Measurements from ENCODE around the gene LMTK3. TPM values are rescaled to one million over a fixed set of nuclear protein-coding genes. Genes with fewer than 3 reads are reported as not detected.

Gene LMTK3, protein sequence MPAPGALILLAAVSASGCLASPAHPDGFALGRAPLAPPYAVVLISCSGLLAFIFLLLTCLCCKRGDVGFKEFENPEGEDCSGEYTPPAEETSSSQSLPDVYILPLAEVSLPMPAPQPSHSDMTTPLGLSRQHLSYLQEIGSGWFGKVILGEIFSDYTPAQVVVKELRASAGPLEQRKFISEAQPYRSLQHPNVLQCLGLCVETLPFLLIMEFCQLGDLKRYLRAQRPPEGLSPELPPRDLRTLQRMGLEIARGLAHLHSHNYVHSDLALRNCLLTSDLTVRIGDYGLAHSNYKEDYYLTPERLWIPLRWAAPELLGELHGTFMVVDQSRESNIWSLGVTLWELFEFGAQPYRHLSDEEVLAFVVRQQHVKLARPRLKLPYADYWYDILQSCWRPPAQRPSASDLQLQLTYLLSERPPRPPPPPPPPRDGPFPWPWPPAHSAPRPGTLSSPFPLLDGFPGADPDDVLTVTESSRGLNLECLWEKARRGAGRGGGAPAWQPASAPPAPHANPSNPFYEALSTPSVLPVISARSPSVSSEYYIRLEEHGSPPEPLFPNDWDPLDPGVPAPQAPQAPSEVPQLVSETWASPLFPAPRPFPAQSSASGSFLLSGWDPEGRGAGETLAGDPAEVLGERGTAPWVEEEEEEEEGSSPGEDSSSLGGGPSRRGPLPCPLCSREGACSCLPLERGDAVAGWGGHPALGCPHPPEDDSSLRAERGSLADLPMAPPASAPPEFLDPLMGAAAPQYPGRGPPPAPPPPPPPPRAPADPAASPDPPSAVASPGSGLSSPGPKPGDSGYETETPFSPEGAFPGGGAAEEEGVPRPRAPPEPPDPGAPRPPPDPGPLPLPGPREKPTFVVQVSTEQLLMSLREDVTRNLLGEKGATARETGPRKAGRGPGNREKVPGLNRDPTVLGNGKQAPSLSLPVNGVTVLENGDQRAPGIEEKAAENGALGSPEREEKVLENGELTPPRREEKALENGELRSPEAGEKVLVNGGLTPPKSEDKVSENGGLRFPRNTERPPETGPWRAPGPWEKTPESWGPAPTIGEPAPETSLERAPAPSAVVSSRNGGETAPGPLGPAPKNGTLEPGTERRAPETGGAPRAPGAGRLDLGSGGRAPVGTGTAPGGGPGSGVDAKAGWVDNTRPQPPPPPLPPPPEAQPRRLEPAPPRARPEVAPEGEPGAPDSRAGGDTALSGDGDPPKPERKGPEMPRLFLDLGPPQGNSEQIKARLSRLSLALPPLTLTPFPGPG (N-terminal part only)
- total RNA-seq: 0.42 TPM
- 0.72 TPM for polyA plus RNA-seq

DNA sequence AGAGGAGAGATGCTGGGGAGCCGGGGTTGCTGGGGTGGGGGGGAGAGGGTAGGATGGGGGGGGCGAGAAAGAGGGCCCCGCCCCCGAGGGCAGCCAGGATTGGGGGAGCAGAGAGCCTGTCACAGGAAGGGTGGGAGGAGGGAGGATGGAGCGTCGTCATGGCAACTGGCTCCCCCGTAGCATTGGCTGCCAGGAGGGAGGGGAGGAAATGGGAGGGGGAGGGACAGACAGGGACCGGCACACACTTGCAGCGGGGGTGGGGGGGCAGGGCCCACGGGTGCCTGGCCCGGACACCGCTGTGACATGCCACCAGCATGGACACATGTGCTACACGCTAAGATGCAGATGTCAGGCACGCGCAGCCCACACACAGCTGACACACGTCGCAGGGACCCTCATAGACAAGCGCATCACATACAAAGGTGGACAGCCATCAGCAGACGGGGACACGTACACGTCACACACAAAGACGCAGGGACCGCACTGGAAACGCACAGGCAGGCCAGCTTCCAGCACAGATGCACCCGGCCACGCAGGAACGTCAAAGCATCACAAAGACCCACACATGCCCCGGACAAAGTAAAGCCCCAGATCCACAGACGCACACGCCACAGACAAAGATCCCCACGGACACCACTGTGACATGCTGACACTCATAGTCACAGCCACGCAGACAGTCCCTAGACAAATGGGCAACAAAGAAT lies at the start of gene LMTK3:
TSS of gene LMTK3 (minus strand) at position 36 of the 704 bp plus-strand sequence. CDS start 259 bp downstream, outside the sequence.
- no peak within 1 kb of the TSS for H3K4me3 ChIP-seq (ENCODE audit: low read depth, low read length)
- H3K4me1 ChIP-seq (ENCODE audit: insufficient read depth): no peaks in the 10 kb centered on the region
- WGBS: 9% methylated on average over 32 of the region's 32 CpGs
- H3K27ac ChIP-seq (ENCODE audit: low read depth): no peak within 1 kb of the TSS
- H3K36me3 ChIP-seq (ENCODE audit: insufficient read depth): no peaks in the 10 kb centered on the region
- DNase-seq (ENCODE audit: extremely low spot score): no peak

DNA sequence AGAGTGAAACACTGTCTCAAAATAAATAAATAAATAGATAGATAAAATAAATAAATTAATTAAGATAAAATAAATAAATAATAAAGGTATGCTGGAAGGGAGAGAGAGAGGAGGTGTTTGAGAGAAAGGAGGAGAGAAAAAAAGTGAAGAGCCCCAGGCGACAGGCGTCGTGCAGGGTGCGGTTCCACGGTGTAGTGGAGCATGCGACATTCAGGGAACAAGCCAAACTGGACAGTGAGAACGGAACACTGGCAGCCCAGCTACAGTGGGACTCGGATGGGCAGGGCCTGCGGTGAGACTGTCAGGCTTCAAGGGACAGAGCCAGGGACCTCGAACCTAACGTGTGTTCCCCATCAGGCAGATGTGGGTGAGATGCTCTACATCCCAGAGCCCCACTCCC lies 49.8 kb upstream of the LMTK3 start:
- H3K27ac ChIP-seq (ENCODE audit: low read depth): no peak overlapping the region
- no peak for DNase-seq (ENCODE audit: extremely low spot score)
- WGBS: 94% methylated on average over 11 of the region's 11 CpGs
- H3K4me3 ChIP-seq (ENCODE audit: low read depth, low read length): no peak overlapping the region
- no peaks in the 10 kb centered on the region for H3K4me1 ChIP-seq (ENCODE audit: insufficient read depth)
- H3K36me3 ChIP-seq (ENCODE audit: insufficient read depth): no peaks in the 10 kb centered on the region

DNA sequence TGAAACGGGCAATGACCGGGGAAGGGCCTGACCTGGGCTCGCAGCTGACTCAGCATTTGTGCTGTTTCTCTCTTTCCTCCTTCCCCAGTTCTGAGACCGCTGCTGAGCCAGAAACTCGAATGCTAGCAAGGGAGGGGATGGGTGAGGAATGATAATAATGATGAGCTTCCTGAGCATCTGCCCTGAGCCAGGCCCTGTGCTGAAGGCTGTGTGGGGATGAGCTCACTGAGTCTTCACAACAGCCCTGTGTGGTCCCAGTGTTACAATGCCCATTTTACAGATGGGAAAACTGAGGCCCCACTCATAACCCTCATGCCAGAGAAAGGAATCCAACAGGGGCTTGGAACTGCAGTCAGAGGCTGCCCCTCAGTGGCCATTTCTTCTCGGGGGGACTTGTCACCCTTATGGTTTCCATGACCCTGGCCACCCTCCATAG lies 48.5 kb upstream of the LMTK3 start:
- H3K36me3 ChIP-seq (ENCODE audit: insufficient read depth): no peaks in the 10 kb centered on the region
- H3K27ac ChIP-seq (ENCODE audit: low read depth): no peak overlapping the region
- DNase-seq (ENCODE audit: extremely low spot score): no peak
- 81% methylated on average over 6 of the region's 6 CpGs for WGBS
- H3K4me3 ChIP-seq (ENCODE audit: low read depth, low read length): no peak overlapping the region
- H3K4me1 ChIP-seq (ENCODE audit: insufficient read depth): no peaks in the 10 kb centered on the region

DNA sequence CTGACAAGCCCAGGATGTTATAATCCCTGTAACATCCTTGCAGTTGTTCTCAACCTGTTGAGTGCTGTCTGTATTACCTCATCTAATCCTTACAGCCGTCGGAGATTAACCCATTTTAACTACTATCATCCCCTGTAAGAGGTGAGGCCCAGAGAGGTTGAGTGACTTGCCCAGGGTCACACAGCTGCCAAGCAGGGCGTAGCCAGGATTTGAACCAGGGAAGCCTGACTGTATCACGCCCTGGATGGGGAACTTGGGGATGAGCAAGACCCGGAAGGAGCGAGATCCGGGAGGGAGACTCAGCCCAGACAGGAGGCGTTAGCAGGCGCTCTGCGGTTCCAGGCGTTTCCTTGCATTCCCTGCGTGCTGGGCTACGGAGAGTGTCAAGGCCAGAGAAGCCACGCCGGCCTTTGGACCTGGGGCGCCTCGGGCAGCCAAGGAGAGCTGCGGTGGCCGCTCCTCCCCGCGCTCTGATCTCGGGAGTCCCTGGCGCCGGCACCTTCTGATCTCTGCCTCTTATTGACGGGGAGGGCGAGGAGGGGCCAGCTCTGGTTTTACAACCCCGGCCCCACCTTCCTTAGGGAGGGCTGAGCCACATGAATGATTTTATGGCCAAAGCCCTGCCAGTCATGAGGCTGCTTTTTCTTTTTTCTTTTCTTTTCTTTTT lies 46.5 kb upstream of the LMTK3 start:
- H3K36me3 ChIP-seq (ENCODE audit: insufficient read depth): no peaks in the 10 kb centered on the region
- no peak overlapping the region for H3K4me3 ChIP-seq (ENCODE audit: low read depth, low read length)
- H3K27ac ChIP-seq (ENCODE audit: low read depth): no peak overlapping the region
- no peak for DNase-seq (ENCODE audit: extremely low spot score)
- H3K4me1 ChIP-seq (ENCODE audit: insufficient read depth): no peaks in the 10 kb centered on the region
- WGBS: 12% methylated on average over 27 of the region's 27 CpGs

DNA sequence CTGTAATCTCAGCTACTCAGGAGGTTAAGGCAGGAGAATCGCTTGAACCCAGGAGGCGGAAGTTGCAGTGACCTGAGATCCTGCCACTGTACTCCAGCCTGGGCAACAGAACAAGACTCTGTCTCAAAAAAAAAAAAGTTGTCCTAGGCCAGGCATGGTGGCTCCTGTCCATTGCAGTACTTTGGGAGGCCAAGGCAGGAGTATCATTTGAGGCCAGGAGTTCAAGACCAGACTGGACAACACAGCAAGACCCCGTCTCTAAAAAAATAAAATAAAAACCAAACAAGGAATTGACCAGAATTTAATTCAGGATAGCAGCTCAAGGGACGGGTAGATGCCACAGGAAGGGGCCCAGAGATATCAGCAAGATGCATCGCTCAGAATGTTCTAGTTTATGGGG lies 45.2 kb upstream of the LMTK3 start:
- Histone ChIP-seq H3K4me3 (ENCODE audit: low read depth, low read length) (no peak overlapping the region), H3K4me1 (ENCODE audit: insufficient read depth) (no peaks in the 10 kb centered on the region), H3K27ac (ENCODE audit: low read depth) (no peak overlapping the region), H3K36me3 (ENCODE audit: insufficient read depth) (no peaks in the 10 kb centered on the region)
- no peak for DNase-seq (ENCODE audit: extremely low spot score)
- 96% methylated on average over 5 of the region's 5 CpGs for WGBS

DNA sequence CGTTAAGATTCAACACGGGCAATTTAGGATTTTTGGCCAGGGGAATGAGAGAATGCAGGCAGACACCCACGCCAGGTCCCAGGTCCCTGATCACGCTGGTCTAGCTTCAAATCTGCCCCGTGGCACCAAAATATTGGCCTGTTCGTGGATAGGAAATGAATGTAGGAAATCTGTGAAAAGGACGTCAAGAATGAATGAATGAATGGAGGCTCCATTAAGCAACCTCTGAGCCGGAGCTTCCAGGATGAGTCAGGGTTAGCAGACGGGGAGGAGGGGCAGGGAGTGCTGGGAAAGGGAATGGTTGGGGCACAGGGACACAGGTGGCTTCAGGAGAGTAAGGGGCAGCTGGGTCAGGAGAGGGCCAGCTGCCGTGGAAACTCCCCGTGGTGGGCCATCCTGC lies 44.5 kb upstream of the LMTK3 start:
- no peaks in the 10 kb centered on the region for H3K36me3 ChIP-seq (ENCODE audit: insufficient read depth)
- 55% methylated on average over 11 of the region's 11 CpGs for WGBS

DNA sequence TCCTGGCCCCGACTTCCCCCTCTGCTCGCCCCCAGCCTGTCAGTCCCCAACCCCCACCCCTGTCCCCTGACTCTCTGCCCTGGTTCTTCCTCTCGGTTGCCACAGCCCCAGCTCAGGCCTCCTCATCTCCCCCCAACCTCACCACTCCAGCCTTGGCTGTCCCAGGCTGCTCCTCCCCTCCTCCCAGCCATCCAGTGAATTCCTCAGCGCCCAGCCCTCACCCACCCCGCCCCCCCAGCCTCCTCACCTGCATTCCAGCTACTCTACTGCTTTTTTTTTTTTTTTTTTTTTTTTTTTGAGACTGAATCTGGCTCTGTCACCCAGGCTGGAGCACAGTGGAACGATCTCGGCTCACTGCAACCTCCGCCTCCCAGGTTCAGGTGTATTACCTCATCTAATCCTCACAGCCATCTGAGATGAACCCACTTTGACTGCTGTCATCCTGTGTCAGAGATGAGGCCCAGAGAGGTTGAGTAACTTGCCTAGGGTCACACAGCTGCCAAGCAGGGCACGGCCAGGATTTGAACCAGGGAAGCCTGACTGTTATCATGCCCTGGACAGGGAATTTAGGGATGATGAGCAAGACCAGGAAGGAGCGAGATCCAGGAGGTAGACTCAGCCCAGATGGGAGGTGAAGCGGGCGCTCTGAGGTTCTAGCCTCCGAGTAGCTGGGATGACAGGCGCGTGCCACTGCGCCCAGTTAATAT lies 42.9 kb upstream of the LMTK3 start:
- H3K27ac ChIP-seq (ENCODE audit: low read depth): no peak overlapping the region

More for the DNA sequence above, 44.5 kb upstream of the LMTK3 start:
- Histone ChIP-seq H3K4me1 (ENCODE audit: insufficient read depth) (no peaks in the 10 kb centered on the region), H3K4me3 (ENCODE audit: low read depth, low read length) (no peak overlapping the region), H3K27ac (ENCODE audit: low read depth) (no peak overlapping the region)
- no peak for DNase-seq (ENCODE audit: extremely low spot score)

DNA sequence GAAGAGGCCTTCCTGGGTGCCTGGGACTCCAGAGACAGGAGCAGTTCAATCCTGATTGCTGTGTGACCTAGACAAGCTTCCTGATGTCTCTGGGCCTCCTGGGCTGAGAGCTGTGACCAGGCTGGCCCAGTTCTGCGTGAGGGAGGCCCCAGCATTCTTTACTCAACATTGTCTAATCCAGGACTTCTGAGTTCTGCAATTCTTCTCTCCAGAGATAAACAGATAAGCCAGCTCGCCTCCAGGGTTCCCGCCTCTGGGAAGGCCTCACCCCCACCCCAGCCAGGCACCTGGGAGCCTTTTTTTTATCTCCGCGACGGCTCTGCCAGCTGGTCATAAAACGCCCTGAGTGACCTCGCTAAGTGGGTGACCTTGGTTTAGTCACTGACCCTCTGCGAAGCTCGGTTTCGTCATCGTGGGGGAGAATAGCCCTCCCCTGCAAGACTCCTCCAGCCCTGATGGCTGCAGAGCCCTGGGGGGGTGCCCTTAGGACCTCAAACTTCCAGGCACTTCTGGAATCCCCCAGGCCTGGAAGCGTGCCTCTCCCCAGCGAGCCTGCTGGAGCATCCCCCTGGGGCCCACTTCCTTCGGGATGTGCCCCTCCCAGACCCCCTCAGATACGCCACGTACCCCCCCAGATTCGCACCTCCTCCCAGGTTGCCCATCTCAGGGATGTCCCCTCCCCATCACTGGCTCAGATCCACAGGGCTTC lies 42.2 kb upstream of the LMTK3 start:
- H3K4me3 ChIP-seq (ENCODE audit: low read depth, low read length): no peak overlapping the region
- no peaks in the 10 kb centered on the region for H3K36me3 ChIP-seq (ENCODE audit: insufficient read depth)
- no peak for DNase-seq (ENCODE audit: extremely low spot score)
- H3K4me1 ChIP-seq (ENCODE audit: insufficient read depth): no peaks in the 10 kb centered on the region
- no peak overlapping the region for H3K27ac ChIP-seq (ENCODE audit: low read depth)
- 14% methylated on average over 18 of the region's 18 CpGs for WGBS

More for the DNA sequence above, 42.9 kb upstream of the LMTK3 start:
- Histone ChIP-seq H3K36me3 (ENCODE audit: insufficient read depth) (no peaks in the 10 kb centered on the region), H3K4me1 (ENCODE audit: insufficient read depth) (no peaks in the 10 kb centered on the region), H3K4me3 (ENCODE audit: low read depth, low read length) (no peak overlapping the region)
- no peak for DNase-seq (ENCODE audit: extremely low spot score)
- WGBS: 66% methylated on average over 16 of the region's 16 CpGs

DNA sequence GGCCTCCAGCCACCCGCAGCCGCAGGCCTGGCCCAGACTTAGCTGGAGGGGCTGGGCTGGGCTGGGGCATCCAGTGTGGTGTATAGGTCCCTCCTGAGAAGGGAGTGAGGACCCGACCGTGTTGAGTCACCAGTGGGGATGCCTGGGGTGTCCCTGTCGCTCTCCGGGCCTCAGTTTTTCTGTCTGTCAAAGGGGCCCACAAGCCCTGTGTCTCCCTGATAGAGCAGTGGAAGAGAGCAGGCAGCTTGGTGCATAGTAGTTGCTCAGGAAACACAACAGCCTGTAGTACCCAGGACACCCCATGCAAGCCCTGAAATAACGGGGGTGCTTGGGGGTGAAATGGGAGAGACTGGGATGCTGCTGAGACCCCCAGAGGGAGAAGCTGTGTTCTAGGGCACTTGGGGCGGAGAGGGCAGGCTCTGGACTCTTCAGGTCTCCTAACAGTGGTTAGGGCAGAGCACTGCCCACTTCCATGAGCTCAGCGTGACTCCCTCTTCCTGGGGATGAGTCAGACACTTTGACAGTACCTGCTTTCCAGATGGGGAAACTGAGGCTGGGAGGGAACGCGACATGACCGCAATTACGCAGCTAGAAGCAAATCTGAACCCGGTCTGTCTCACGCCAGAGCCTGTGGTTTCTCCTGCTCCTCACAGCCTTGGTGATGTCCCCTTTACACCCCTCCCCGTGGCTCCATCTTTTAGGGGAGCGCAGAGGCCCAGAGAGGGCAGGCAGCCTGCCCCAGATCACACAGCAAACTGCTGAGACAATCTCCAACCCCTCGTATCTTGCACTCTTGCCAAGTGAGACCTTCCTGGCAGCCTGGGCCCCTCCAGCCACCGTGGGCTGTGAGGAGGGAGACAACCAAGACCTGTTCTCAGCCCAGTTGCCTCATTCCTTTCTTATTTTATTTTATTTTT lies 41.0 kb upstream of the LMTK3 start:
- Histone ChIP-seq H3K27ac (ENCODE audit: low read depth) (no peak overlapping the region), H3K4me1 (ENCODE audit: insufficient read depth) (no peaks in the 10 kb centered on the region)
- 83% methylated on average over 19 of the region's 19 CpGs for WGBS

DNA sequence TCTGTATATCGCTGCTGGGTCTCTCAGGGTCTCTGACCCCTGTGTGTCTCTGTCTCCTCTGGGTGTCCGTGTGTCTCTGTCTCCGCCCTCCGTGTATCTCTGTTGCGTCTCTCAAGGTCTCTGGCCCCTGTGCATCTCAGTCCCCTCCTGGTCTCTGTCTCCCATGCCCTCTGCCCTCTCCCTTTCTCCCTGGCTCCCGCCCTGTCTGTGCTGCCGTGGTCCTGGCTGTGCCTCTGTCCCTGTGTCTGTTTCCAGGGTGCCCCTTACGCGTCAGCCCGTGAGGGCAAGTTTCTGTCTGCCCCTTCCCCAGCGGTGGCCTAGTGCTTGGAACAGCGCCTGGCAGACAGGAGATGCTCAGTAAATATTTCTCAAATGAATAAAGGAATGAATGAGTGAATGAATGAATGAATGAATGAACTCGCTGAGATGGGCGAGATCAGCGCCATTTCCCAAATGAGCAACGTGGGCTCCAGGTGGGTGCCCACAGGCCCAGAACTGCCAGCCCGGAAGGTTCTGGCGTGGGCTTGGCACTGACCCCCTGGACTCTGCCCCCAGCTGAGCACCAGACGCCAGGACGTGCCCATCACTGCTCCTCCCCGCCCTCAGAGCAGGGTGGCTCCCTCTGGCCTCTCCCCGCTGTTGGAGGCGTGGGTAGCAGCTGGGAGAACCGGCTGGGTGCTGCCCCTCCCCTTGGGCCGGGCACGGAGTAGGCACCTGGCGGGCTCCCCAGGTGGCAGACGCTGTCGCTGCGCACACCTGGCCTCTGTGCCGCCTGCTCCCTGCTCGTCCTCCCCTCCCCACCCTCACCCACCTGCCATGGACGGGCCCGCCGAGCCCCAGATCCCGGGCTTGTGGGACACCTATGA lies 40.0 kb upstream of the LMTK3 start, which contains the start of gene SULT2B1:
TSS of gene SULT2B1 (plus strand) at position 736 of the 866 bp plus-strand sequence. CDS start at position 817, 81 bp downstream.
- H3K4me3 ChIP-seq (ENCODE audit: low read depth, low read length): no peak within 1 kb of the TSS
- H3K36me3 ChIP-seq (ENCODE audit: insufficient read depth): no peaks in the 10 kb centered on the region
- H3K4me1 ChIP-seq (ENCODE audit: insufficient read depth): no peaks in the 10 kb centered on the region
- WGBS: 70% methylated on average over 36 of the region's 36 CpGs
- no peak for DNase-seq (ENCODE audit: extremely low spot score)
- H3K27ac ChIP-seq (ENCODE audit: low read depth): no peak within 1 kb of the TSS

More for the DNA sequence above, 41.0 kb upstream of the LMTK3 start:
- Histone ChIP-seq H3K4me3 (ENCODE audit: low read depth, low read length) (no peak overlapping the region), H3K36me3 (ENCODE audit: insufficient read depth) (no peaks in the 10 kb centered on the region)
- DNase-seq (ENCODE audit: extremely low spot score): no peak

Measured in urinary bladder (tissue), 4 donors.